GM21381 (cell line): ENCODE measurements around the gene IMMP2L.
A peak's percentile ranks its signal among the peaks of the same experiment; 100 is the strongest.

Experiments
- ATAC-seq: cut with Tn5 transposase; IDR thresholded peaks from one replicate; pipeline ENCODE4 v1.9.1; 2021; ENCODE audit warnings: mild to moderate bottlenecking, moderate library complexity; ENCODE audit not compliant: unreplicated experiment

IMMP2L gene

GRCh38 chr7:111560773-111561653 lies 1.3 kb downstream of the IMMP2L start:
- no peak for ATAC-seq

GRCh38 chr7:111558991-111559390 lies 3.3 kb downstream of the IMMP2L start:
- peak; percentile 72 for ATAC-seq

GRCh38 chr7:111556977-111557376 lies 5.3 kb downstream of the IMMP2L start:
- ATAC-seq, result no peak

GRCh38 chr7:111554086-111554485 lies 8.2 kb downstream of the IMMP2L start:
- no peak for ATAC-seq

- ATAC-seq, result no peak
These were observed 21.2 kb downstream of the IMMP2L start for GRCh38 chr7:111541067-111541466.

GRCh38 chr7:111540199-111540815 lies 22.0 kb downstream of the IMMP2L start:
- ATAC-seq, result no peak

- ATAC-seq, result no peak
These were observed 25.2 kb downstream of the IMMP2L start for GRCh38 chr7:111537134-111537533.

GRCh38 chr7:111535142-111535870 lies 27.0 kb downstream of the IMMP2L start:
- no peak for ATAC-seq

- no peak for ATAC-seq
These were observed 29.7 kb downstream of the IMMP2L start for GRCh38 chr7:111532625-111533024.

- ATAC-seq, result no peak
These were observed 30.3 kb downstream of the IMMP2L start for GRCh38 chr7:111531993-111532392.

GRCh38 chr7:111530356-111530668 lies 32.0 kb downstream of the IMMP2L start:
- no peak for ATAC-seq

- no peak for ATAC-seq
These were observed 32.6 kb downstream of the IMMP2L start for GRCh38 chr7:111529507-111530355.

- peak; percentile 77 for ATAC-seq
These were observed 34.0 kb downstream of the IMMP2L start for GRCh38 chr7:111528331-111528730.

- ATAC-seq, result peak; percentile 70
These were observed 34.7 kb downstream of the IMMP2L start for GRCh38 chr7:111527545-111527944.

GRCh38 chr7:111525100-111525499 lies 37.2 kb downstream of the IMMP2L start:
- no peak for ATAC-seq

GRCh38 chr7:111521660-111522059 lies 40.6 kb downstream of the IMMP2L start:
- no peak for ATAC-seq

- ATAC-seq, result no peak
These were observed 44.0 kb downstream of the IMMP2L start for GRCh38 chr7:111518264-111518663.

GRCh38 chr7:111517549-111517951 lies 44.7 kb downstream of the IMMP2L start:
- ATAC-seq, result no peak

- ATAC-seq, result no peak
These were observed 45.7 kb downstream of the IMMP2L start for GRCh38 chr7:111516612-111517011.

GRCh38 chr7:111513566-111513965 lies 48.7 kb downstream of the IMMP2L start:
- ATAC-seq, result no peak

GRCh38 chr7:111511845-111512244 lies 50.4 kb downstream of the IMMP2L start:
- no peak for ATAC-seq
